Peyer's patch (tissue), 4 donors: ENCODE results near the gene SBF2.

ENCODE experiments used
- POLR2A ChIP-seq, 2 donors: fragments of 450-650 bp; IDR thresholded peaks; one replicate each; pipeline ENCODE4 v1.5.1; 2017; ENCODE audit warnings: antibody characterized with exemption in 2 of 2, mild to moderate bottlenecking in 2 of 2, moderate library complexity in 2 of 2
- TF ChIP-seq, protein P1 (sequence below), 6 experiments: fragments of 450-650 bp in 4 of 6; fragments of 200-600 bp in 2 of 6; sonication (generic) in 1 of 6; IDR thresholded peaks; one replicate each; pipeline ENCODE4 v1.5.1; 2017 to 2019; ENCODE audit warnings: antibody characterized with exemption in 6 of 6, mild to moderate bottlenecking in 3 of 6, moderate library complexity in 1 of 6

DNA sequence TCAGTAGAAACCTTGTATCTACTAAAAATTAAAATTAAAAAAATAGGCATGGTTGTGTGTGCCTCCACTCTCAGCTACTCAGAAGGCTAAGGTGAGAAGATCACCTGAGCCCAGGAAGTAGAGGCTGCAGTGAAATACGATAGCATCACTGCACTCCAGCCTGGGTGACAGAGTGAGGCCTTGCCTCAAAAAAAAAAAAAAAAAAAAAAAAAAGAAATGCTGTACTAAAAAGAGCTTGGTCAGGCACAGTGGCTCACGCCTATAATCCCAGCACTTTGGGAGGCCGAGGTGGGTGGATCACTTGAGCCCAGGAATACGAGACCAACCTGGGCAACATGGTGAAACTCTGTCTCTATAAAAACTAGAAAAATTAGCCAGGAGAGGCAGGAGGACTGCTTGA is 36.5 kb downstream of the SBF2 start:
- TF ChIP-seq, protein P1, sequence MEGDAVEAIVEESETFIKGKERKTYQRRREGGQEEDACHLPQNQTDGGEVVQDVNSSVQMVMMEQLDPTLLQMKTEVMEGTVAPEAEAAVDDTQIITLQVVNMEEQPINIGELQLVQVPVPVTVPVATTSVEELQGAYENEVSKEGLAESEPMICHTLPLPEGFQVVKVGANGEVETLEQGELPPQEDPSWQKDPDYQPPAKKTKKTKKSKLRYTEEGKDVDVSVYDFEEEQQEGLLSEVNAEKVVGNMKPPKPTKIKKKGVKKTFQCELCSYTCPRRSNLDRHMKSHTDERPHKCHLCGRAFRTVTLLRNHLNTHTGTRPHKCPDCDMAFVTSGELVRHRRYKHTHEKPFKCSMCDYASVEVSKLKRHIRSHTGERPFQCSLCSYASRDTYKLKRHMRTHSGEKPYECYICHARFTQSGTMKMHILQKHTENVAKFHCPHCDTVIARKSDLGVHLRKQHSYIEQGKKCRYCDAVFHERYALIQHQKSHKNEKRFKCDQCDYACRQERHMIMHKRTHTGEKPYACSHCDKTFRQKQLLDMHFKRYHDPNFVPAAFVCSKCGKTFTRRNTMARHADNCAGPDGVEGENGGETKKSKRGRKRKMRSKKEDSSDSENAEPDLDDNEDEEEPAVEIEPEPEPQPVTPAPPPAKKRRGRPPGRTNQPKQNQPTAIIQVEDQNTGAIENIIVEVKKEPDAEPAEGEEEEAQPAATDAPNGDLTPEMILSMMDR (IDR thresholded peaks at IDR 0.05), result no peak
- no peak for TF ChIP-seq POLR2A (IDR thresholded peaks at IDR 0.05)
